ENCODE measurements around the gene MTCP1.

MTCP1 gene, protein sequence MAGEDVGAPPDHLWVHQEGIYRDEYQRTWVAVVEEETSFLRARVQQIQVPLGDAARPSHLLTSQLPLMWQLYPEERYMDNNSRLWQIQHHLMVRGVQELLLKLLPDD

DNA sequence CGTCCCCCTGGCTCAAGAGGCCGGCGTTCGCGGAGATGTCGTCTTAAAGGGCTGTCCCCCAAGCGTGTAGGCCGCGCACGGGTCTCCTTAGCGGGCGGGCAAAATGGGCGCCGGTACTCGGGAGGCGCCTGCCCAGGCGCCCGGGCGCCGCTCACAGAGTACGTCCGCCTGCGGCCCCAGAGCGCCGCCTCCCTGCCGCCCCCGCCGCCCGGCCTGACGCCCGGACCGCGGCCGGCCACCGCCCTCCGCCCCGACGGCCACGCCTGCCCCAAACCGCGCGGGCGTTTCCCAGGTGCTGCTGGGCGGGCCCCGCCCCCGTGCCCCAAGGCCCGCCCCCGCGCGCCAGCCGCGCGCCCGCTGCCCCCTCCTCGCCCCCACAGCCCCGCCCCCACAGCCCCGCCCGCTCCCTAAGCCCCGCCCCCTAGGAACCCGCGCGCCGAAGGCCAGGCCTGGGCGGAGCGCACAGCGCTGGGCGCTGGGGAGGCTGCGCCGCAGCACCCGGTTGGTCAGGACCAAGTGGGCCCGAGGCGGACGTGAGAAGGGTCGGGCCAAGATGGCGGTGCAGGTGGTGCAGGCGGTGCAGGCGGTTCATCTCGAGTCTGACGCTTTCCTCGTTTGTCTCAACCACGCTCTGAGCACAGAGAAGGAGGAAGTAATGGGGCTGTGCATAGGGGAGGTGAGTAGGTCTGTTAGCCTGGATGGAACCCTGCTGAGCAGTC lies at the start of gene MTCP1, which contains the start of the genes BRCC3 and CMC4:
TSS of gene MTCP1 (minus strand) at position 162 of the 719 bp plus-strand sequence. CDS start 5,126 bp downstream, outside the sequence.
TSS of gene BRCC3 (plus strand) at position 534 of the 719 bp plus-strand sequence. CDS start at position 554, 20 bp downstream.
TSS of gene CMC4 (minus strand) at position 162 of the 719 bp plus-strand sequence. CDS start 7,113 bp downstream, outside the sequence.
- peak; percentile 83 for DNase-seq

DNA sequence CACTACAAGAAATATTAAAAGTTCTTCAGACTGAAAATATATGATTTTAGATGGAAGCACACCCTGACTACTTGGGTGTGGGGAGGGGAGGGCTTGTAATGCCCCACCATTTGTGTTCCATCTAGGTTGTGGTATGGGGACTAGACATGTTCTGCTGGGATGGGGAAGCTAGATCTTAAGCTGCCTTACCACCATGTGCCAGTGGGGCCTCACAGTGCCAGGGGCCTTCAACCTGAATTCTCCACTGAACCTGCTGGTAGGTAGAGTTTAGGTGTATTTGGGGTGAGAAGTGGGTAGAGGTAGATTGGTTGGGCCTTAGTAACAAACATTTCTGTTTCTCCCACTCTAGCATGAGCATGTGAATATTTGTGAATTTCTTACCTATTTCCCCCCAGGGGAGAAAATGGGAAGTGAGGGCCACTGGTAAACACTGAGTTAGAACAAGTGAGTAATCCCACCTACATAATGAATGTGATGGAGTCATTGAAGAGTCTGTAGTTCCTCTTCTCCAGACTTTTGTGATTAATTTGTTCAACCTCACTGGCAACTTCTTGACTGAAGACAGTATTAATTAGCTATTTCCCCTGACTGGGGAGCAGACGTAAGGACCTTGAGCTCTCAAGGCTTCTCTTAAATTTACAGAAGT lies 44.4 kb upstream of the MTCP1 start:
- no peak for DNase-seq

DNA sequence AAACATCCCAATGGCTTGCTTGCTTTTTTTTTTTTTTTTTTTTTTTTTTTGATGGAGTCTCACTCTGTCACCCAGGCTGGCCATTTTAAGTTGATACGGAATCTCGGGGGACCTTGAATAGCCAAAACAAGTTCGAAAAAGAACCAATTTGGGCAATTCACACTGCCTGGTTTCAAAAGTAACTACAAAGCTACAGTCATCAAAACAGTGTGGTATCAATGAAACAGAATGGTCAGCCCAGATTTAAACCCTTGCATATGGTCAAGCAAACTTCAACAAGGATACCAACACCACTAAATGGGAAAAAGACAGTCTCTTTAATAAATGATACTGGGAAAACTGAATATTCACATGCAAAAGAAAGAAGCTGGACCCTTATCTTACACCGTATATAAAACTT lies 42.2 kb upstream of the MTCP1 start:
- DNase-seq, result no peak

DNA sequence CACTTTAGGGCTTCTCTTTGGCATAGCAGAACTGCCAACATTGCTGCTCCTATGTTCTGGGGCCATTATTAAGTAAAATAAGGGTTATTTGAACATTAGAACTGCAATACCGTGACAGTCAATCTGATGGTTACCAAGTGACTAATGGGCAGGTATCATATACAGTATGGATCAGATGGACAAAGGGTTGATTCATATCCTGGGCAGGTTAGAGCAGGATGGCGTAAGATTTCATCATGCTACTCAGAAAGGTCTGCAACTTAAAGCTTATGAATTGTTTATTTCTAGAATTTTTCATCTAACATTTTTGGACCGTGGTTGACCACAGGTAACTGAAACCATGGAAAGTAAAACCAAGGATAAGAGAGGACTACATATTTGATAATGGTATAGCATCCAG lies 41.2 kb upstream of the MTCP1 start:
- no peak for DNase-seq

DNA sequence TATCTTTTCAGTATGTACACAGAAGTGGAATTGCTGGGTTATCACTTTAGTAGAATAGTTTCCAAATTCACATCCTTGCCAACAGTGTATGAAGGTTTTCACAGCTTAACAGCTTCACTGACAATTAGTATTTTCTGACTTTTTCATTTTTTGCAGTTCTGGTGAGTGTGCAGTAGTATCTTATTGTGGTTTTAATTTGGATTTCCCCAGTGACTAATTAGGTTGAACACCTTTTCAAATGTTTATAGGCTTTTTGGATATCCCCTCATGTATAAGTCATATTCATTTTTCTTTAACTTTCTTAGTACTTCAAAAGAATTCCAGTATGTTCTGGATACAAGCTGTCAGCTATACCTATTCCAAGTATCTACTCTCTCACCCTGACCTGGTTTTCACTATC lies 37.5 kb upstream of the MTCP1 start:
- DNase-seq, result no peak

DNA sequence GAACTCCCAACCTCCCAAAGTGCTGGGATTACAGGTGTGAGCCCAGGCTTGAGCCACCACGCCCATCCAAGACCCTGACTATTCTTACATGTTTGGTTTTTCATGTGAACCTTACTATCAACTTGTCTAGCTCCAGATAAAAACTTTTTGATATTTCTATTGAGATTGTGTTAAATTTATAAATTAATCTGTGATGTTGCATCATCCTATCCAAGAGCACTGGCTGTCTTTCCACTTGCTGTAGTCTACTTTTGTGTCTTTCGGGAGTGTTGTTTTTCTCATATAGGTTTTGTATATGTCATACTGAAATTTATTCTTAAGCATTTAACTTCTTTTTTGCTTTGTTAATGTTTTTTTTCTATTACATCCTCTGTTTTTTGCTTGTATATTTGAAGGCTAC lies 35.0 kb upstream of the MTCP1 start:
- DNase-seq, result no peak

DNA sequence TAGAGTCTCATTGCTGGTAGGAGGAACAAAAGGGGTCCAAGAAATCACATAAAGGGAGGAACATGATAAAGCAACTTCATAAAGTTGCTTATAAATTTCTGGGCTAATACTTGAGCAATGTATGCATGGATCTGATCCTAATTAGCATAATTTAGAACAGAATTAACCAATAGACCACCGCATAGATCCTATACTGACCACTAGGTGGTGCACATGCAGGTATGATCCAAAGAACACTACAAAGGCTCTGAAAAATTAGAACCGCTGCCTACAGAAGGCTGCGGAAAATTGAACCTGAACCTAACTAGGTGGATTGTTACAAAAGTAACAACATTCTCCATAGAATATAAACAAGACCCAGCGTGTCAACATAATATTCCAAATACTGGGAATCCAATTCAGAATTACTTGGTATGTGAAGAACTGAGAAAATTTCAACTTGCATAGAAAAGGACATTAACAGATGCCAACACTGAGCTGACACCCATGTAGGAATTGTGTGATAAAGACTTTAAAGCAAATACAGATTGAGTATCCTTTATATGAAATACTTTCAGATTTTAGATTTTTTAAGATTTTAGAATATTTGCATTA lies 23.6 kb upstream of the MTCP1 start:
- peak; percentile 61 for DNase-seq

DNA sequence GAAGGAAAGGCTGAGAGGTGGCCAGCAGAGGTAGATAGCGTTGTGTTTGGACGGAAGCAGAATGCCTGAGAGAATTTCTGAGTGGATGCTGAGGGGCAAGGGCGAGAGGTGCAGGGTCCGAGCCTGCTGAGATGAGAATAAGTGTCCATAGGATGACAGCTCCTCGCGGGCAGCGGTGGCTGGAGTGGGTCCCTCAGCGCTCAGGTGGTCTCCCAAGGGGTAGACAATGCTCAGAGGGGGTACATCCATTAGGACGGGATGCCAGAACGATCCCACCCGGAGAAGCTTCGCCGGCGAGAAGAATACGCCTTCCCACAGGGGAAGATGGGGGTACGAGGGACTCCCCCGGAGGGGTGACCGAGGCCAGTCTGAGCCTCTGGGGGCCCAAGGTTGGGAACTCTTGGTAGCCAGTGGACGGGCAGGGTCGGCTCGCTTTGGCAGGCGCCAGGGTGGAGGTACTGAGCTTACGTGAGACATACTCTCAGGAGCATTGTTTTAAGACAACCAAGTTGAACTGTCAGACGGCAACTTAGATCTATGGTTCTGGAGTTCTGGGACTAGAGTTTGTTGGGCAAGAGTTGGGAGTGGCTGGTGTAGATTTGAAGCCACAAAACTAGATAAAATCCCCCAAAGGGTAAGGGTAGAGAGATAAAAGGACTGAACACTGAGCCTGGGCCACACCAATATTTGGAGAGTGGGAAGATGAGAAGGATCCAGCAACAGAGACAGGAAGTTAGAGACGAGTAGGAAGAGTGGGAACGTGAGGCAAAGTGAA lies 16.2 kb upstream of the MTCP1 start:
- no peak for DNase-seq

DNA sequence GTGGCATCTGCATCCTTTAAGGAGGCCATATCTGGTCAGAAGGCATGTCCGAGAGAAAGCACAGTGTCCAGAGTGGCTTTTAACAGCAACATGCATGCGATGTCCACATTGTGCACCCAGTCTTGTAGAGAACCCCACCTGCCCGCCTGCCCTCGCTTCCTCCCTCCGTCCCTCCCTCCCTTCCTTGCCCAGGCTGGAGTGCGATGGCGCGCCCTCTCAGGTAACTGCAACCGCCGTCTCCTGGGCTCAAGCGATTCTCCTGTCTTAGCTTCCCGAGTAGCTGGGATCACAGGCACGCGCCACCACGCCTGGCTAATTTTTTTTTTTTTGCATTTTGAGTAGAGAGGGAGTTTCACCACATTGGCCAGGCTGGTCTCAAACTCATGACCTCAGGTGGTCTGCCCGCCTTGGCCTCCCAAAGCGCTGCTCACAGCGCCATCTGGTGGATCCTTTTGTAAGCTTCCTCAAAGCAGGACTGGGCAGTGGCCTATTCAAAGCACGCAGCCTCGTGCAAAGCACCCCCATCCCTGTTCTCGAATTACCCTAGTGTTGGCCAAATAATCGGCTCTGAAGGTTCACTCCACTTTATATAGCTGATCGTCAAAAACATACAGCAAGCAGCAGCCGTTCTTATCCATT lies 15.4 kb upstream of the MTCP1 start:
- DNase-seq, result peak; percentile 47

DNA sequence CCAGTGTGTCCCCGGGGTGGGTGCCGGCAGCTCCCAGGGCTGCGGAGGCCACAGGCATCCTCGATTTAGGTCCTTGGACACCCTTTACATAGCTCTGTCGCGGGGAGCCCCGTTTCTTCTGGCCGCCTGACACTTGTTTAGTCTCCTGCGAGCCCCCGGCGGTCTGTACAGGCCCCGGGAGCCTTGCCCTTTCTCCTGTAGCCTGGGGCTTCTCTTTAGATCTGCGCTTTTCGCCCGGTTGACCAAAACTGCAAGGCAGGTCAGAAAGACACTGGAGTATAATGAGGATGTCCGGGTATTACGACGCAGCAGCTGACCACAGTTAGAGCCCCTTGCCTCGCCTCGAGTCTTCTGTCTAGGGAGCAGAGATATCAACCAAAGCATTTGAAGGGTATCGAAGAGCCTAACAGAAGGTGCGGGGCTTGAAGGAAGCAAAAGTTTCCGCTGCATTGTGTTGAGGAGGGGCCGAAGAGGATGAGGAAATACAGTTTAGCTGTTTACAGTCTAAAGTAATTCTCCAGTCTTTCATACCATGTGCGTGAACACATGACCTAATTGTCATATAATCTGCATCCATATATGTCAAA lies 851 bp upstream of the MTCP1 start:
- DNase-seq, result peak; percentile 10

DNA sequence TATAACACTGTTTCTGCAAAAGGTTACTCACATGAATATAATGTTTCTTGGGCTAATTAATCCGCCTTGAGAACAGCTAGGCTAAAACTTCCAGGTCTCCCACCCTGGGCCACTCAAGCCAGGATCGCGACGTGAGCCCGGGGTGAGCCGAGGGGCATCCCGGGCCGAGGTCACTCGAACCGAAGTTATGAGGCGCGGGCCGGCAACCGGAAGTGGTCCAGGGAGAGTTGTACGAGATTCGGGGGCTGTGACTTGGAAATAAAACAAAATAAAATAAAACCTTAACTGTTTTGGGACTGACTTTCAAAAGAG lies 317 bp downstream of the MTCP1 start:
- DNase-seq, result no peak

DNA sequence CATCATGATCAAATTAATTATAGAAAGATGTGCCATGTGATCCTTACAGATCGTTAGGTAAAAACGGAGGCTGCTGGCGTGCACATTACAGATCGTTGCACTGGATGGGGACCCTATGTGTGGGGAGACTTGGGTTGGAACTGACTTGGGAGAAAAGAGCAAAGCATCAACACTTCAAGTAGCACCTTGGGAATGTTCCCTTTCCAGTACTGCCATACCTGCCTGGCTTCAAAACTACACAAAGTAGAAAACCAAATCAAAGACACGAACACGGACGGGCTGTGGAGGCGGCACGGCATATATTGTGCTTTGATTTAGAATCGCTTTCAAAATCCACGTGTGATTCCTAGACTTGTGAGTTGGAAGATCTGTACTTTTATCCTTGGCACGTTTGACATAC lies 898 bp downstream of the MTCP1 start:
- DNase-seq, result peak; percentile 6

DNA sequence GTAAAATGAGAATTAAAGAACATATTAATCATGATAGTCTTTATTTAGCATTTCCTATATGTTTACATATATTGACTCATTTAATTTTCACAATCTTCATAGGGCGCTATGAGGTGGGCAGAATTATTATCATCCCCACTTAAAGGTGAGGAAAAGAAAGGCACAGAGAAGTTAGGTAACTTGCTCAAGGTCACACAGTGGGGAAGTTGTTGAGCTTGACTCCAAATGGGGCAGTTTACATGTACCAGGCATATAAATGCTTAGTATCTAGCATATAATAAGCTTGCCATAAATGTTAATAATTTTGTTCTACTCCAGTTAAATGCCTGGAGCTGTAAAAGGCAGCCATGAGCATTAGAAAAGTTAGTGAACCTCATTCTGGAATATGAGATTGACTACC lies 1.5 kb downstream of the MTCP1 start:
- DNase-seq, result no peak

DNA sequence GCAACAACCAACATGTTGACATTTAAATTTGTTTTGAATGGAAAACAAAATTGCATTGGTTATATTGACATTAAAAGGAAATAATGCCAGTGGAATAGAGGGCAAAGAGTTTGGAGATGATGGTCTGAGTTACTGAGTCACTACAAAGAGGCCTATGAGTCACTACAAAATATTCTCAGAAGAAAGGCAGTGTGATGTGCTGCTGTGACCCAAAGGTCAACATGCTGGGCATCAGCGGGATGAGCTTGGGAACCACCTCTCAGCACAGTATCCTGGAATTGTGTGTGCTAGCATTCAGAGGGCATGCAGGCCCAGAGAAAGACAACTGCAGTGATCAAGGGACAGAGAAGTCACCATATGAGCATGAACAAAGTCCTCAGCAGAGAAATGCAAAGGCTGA lies 2.8 kb downstream of the MTCP1 start:
- DNase-seq, result no peak

DNA sequence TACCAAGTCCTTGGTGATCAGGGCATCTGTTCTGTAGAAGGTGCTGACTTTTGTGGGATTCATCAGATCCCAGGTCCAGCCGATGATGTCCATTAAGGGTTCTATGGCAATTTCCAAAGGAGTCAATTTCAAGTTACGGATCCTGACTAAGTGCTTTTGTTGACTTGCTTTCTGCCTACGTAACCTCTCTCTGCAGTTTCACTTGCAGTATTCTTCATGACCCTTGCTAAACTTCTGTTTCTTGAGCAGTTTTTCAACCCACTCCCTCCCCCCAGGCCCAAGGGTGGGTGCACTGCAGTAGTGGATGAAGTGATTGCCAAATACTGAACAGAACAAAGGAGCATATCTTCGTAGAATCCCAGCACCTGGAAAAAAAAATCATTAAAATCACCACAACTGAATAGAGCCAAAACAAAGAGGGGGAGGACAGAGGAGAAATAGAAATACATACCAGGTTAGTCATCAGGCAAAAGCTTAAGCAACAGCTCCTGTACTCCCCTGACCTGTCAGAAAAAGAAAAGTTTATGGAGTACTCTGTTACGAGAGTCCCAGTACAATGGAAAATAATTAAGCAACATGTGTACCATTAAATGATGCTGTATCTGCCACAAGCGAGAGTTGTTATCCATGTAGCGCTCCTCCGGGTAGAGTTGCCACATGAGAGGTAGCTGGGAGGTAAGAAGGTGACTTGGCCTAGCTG lies 5.8 kb downstream of the MTCP1 start:
- DNase-seq, result no peak

DNA sequence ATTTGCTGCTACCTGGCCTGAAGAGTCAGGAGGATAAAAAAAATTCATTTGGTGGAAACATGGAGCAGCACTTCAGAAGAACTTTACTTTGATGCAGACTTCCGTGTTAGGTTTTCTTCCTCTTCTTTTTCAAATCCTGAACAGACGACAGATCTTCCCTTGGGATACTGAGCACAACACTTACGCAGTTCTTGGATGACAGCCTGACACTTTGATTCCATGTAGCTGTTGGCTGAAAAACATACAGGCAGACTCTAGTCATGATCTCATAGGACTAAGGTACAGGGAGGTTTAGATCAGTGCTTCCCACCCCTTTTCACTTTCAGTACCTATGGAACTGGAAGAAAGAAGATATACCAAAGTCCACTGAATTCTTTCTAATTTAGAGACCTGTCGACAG lies 9.2 kb downstream of the MTCP1 start:
- DNase-seq, result no peak

DNA sequence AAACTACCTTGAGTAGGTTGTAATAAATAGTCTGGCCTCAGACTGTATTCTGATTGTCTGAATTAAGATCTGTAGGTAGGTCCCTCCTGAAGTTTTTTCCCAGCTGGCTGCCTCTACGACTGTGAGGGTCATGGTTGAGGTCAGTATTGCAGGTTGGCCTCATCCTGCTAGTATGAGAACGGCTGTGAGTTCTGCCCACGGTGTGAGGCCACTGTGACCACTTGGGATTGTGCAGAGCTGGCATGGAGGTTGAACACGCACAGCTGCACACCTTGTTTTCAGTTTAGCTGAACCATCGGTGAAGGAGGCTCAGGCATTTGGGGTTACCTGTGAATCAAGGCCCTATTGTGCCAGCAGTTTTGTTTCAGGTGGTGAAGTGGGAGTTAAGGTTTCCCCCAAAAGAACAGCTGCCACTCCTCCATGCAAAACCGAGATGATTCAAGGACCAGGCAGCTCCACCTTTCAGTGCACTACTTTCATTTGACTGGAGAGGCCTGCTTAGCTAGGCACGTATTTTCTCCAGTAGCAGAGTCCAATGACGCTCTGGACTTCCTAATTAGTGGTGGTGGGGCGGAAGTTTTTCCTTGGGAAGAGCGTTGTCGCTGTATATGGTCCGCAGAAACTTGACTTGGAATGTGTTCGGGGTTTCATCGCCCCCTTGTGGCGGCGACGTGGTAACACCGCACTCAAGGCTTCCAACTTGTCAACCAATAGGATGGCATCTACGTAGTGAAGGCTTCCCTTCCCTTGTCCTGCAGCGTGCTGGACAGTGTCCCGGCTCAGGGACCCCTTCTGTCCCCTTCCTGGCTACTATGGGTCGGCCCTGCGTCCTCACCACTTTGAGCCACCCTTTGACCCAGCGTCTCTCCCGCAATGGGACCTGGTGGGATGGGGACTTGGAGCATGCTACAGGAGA lies 13.8 kb downstream of the MTCP1 start:
- peak; percentile 61 for DNase-seq

DNA sequence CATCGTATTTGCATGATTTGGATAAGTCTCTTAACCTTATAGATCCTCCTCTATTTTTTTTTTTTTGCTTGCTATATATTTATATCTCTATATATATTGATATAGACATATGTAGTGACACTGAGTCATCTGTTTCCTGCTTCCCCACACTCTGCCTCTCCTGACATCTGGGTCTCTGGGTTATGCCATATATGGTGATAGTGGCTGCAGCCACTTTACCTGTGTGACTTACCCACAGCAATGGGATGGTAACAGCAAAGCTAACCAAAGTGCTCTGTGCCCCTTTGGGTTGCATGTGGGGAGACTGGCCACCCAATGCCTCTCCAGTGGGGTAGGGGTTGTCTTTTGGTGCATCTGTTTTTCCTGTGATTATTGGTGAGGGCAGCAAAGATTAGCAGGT lies 14.5 kb downstream of the MTCP1 start:
- peak; percentile 25 for DNase-seq

DNA sequence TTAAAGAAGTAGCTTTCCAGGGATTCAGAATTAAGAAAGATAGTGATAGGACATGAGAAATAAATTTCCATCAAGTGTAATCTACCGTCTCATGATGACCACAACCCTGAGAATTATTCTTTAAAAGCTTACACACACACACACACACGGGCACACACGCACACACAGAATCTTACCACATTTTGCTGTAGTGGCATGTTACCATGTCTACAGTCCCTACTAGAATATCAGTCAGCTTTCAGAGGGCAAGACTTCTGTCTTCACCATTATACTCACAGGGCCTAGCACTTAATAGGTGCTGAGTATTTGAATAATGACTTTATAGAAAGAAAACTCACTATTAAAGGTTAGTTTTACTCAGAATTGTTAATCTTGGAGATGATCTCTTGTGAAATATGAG lies 15.4 kb downstream of the MTCP1 start:
- no peak for DNase-seq

DNA sequence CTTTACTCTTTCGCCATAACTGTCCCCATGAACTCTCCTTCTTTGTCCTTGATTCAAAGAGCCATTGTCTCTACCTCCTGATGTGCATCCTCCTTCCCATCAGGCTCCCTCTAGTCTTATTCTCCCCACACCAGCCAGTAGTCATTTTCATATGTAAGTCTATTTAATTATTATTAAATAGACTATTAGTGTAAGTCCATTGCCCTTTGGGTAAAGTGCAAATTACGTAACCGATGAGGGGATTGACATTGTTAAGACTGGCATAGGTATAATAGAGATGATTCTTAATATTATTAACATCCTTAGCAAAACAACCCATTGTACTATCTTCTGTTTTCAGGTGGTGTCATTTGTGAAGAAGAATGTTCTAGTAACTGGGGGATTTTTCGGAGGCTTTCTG lies 16.7 kb downstream of the MTCP1 start:
- DNase-seq, result no peak

DNA sequence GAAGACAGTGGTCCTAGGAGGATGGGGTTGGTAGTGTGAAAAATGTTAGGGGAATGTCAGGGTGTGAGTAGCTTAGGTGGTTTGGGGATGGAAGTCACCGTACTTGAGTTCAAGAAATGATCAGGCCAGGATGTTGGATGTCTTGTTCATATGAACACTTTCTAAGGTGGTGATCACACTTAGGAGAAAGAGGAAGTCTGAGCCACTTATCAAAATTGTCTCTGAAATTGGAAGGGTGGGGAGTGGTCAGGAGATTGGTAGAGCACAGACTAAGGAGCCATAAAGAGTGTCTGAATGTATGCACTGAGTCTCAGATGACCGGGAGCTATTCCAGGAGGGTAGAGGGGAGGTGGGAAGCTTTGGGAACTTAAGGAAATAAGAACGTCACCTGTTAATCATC lies 17.3 kb downstream of the MTCP1 start:
- DNase-seq, result no peak

Data from CD4-positive, alpha-beta T cell treated with Interleukin-21 for 1 hour (primary cell).